RPMI8226 (cell line): ENCODE results near the gene DPRX.
A peak's percentile ranks its signal among the peaks of the same experiment; 100 is the strongest.
"Not testable (repeated sequence)": the region's sequence is repeated elsewhere in the genome, so short reads cannot be mapped to it uniquely, and the experiment has no call there.

ENCODE experiments used
- DNase-seq: peaks from one replicate; pipeline ENCODE4 v3.0.0-alpha.2; 2015

DPRX gene

GRCh38 chr19:53647350-53647749 lies 15.6 kb downstream of the DPRX start:
- no peak for DNase-seq

GRCh38 chr19:53647792-53648191 lies 16.0 kb downstream of the DPRX start:
- no peak for DNase-seq

- no peak for DNase-seq
Measured at GRCh38 chr19:53649746-53650593, 18.2 kb downstream of the DPRX start.

DNA sequence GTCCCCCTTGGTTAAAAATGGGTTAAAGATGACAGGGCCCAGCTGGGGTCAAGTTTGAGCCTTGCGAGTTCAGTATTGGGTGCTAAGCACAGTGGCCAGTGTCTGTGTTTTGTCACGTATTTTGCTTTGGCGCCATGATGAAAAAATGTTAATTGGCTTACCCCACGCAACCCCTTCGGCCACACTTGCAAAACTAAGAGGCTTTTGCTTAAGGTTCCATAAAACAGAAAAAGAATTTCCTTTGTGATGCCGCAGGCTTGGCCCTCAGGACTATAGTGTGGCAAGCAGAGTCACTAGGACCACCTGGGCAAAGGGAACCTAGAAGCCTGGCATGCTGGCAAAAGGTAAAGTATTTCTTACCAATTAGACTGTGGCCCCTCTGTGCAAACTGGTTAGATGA lies 20.7 kb downstream of the DPRX start:
- no peak for DNase-seq

GRCh38 chr19:53655042-53655665 lies 23.4 kb downstream of the DPRX start:
- DNase-seq, result no peak

DNA sequence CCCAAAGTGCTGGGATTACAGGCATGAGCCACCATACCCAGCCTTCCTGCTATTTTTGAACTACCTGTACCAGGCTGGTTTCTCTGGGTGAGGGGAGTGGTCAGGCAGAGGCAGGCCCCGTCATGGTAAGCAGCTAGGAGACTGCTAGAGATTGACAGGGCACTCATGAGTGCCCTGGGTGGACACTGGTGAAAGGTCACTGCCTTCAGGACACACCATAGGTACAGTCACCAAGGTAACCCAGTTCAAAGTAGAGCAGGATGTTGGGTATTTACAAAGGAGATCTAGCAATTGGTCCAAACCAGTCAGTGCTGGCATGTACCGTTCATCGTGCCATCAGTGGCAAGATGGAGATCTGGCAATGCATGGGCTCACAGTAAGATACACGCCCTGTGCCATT lies 25.5 kb downstream of the DPRX start:
- no peak for DNase-seq

DNA sequence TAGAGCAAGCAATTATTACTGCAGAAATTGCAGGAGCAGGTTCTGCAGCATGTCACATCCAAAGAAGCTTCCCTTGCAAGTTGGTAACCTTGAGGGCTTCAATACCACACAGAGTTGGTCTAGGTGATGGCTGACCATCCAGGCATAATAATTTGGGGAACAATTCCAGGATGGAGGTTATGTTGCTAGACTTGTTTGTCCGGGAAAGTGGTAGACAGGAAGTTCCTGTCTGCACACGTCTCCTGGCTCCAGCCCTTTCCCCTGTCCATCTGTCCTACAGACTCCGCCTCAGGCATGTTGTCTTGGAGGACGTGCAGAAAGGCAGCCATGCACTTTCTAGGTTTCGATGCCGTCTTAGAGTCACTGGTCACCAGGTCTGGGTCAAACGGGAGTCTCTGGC lies 26.0 kb downstream of the DPRX start:
- DNase-seq, result no peak

DNA sequence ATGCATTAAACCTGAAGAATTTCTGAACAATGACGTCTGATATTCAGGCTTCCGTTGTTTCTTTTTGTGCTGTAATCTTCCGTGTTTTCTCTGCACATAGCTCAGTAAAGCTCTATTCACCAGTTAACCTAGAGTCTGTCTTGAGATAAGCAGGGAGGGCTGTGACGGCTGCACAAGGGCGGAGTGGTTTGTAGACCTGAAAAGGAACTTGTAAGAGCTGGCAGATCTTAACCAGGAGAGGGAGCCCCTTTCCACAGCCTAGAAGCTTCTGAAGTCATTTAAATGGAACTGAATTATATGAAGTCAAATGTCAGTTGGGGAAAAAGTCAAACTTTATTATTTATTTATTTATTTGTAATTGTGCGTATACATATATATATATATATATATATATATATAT lies 27.5 kb downstream of the DPRX start:
- peak; percentile 39 for DNase-seq

DNA sequence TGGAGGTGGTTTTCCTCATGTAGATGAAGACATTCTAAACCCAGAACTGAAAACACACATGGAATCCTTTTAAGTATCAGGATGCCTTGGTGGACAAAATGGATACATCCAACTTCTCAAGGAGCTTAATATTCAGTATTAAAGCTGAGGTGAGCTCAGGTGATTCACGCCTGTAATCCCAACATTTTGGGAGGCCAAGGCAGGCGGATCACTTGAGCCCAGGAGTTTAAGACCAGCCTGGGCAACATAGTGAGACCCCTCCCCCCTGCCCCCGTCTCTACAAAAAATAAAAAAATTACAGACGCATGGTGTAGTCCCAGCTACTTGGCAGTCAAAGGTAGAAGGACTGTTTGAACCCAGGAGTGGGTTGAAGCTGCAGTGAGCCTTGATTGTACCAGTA lies 28.8 kb downstream of the DPRX start:
- DNase-seq, result no peak

- DNase-seq, result no peak
Measured at GRCh38 chr19:53662209-53662608, 30.4 kb downstream of the DPRX start.

- no peak for DNase-seq
Measured at GRCh38 chr19:53664152-53664551, 32.4 kb downstream of the DPRX start.

DNA sequence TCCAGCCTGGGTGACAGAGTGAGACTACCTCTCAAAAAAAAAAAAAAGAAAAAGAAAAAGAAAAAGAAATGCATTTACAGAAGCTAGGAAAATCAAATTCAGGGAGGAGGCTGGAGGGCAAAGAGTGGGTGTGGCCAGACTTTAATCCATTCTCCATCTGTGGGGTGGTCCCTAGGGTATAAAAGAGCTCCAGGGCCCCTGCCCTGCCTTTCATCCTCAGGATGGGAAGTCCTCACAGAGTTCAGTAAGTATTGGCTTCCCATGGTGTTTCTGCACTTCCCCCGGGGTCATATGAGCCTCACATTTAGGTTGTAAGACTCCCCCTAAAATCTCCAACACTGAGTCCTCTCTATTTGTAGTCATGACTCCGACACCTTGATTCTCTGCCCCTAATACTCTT lies 33.0 kb downstream of the DPRX start:
- DNase-seq, result no peak

DNA sequence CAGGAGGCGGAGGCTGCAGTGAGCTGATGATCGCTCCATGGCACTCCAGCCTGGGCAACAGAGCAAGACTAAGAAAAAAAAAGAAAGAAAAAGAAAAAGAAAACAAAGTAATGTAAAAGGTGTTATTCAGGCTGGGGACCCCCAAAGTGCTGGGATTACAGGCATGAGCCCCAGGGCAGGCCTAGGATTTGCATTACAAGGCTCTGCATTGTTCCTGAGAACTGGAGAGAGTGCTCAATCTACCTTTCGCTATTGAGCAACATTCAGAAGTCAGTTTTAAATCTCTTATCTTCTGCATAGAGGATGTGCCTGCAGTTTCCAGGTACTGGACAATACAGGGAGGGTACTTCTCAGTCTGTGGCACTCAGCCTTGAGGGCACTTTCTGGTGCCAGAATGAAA lies 34.5 kb downstream of the DPRX start:
- DNase-seq, result not testable (repeated sequence)

GRCh38 chr19:53668804-53669203 lies 37.0 kb downstream of the DPRX start:
- not testable (repeated sequence) for DNase-seq

- no peak for DNase-seq
Measured at GRCh38 chr19:53670345-53670744, 38.5 kb downstream of the DPRX start.

- no peak for DNase-seq
Measured at GRCh38 chr19:53671663-53672062, 39.9 kb downstream of the DPRX start.
